ENCODE measurements around the gene RAB7A. TPM values are rescaled to one million over a fixed set of nuclear protein-coding genes. Genes with fewer than 3 reads are reported as not detected.

RAB7A gene
- total and polyA plus RNA-seq, 10 of the 15 experiments (the other 5 are each of a cell fraction or from before 2014, with no cell fraction given), result 40.3 to 212 (median 160) TPM

GRCh38 chr3:128808672-128809071 is 82.7 kb downstream of the RAB7A start:
- BruUV-seq (replicated peaks), result no TSS peak
- Histone ChIP-seq H3K4me1 (ENCODE audit: control insufficient read depth, insufficient read depth, low read length) (peaks cover 19% of the 10 kb centered on the region), H3K27me3 (replicated peaks in 1 of 2; ENCODE audit: control insufficient read depth in 2 of 2, insufficient read depth in 2 of 2, low read length in 1 of 2) (no peaks in the 10 kb centered on the region), H3K4me3 (no peak overlapping the region), H3K9ac (ENCODE audit: control insufficient read depth, insufficient read depth, low read length) (no peak overlapping the region), H3K79me2 (ENCODE audit: control insufficient read depth, insufficient read depth, low read length) (peaks cover 15% of the 10 kb centered on the region), H3K27ac (ENCODE audit: control insufficient read depth, insufficient read depth) (no peak overlapping the region), H4K20me1 (ENCODE audit: control insufficient read depth, insufficient read depth) (no peaks in the 10 kb centered on the region), H2AFZ (ENCODE audit: control insufficient read depth, low read depth, low read length) (no peak overlapping the region), H3K36me3 (ENCODE audit: control insufficient read depth in 2 of 2, insufficient read depth in 2 of 2, low read length in 1 of 2) (peaks cover 20 to 24% of the 10 kb centered on the region in 2 experiments), H3K4me2 (ENCODE audit: control insufficient read depth, insufficient read depth) (no peak overlapping the region), H3K9me3 (replicated peaks; ENCODE audit: control insufficient read depth, insufficient read depth, low read length) (no peaks in the 10 kb centered on the region)
- ATAC-seq (no peak), FAIRE-seq (no peak), DNase-seq (ENCODE audit: low read depth, low spot score) (no peak)
- ChIA-PET RAD21 (ENCODE audit: unreplicated experiment) (interaction anchor here (1.3 kb wide), 1 partner anchor 127 kb away, joined by 4 read pairs; no protein-coding TSS in a partner anchor), CTCF (no interaction called here), SMC1A (ENCODE audit: uncharacterized antibody, unreplicated experiment) (no interaction called here), POLR2A (interaction anchor here (0.5 kb wide), 1 partner anchor 60 kb away, joined by 3 read pairs; no protein-coding TSS in a partner anchor)
- intact Hi-C loops (cut with micrococcal nuclease; ENCODE audit: unreplicated experiment), result no loop called here
- no peak for TF ChIP-seq CBFB (IDR thresholded peaks at IDR 0.05; ENCODE audit: low read depth)
- no peak for TF ChIP-seq STAT1 (conservative IDR thresholded peaks at IDR 0.05)
- TF ChIP-seq ATF7 (IDR thresholded peaks at IDR 0.05; ENCODE audit: low read depth), result no peak
- TF ChIP-seq BHLHE40 (IDR thresholded peaks at IDR 0.05; ENCODE audit: borderline replicate concordance in 1 of 2, low read depth in 2 of 2, low read length in 1 of 2), result no peak
- TF ChIP-seq, protein P1, sequence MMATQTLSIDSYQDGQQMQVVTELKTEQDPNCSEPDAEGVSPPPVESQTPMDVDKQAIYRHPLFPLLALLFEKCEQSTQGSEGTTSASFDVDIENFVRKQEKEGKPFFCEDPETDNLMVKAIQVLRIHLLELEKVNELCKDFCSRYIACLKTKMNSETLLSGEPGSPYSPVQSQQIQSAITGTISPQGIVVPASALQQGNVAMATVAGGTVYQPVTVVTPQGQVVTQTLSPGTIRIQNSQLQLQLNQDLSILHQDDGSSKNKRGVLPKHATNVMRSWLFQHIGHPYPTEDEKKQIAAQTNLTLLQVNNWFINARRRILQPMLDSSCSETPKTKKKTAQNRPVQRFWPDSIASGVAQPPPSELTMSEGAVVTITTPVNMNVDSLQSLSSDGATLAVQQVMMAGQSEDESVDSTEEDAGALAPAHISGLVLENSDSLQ (IDR thresholded peaks at IDR 0.05), result no peak
- no peak for TF ChIP-seq CREB1 (IDR thresholded peaks at IDR 0.05; ENCODE audit: low read depth)
- no peak for TF ChIP-seq CEBPZ (IDR thresholded peaks at IDR 0.05; ENCODE audit: low read depth, low read length)
- no peak for TF ChIP-seq JUNB (IDR thresholded peaks at IDR 0.05)
- no peak for TF ChIP-seq FOXM1 (IDR thresholded peaks at IDR 0.05; ENCODE audit: low read depth, low read length)
- no peak for TF ChIP-seq ZZZ3 (IDR thresholded peaks at IDR 0.05; ENCODE audit: control insufficient read depth, insufficient read length, low read depth)
- TF ChIP-seq BRCA1 (IDR thresholded peaks at IDR 0.05; ENCODE audit: low read depth, low read length), result no peak
- no peak for TF ChIP-seq HCFC1 (IDR thresholded peaks at IDR 0.05; ENCODE audit: low read length)
- TF ChIP-seq ZSCAN29 (IDR thresholded peaks at IDR 0.05), result no peak
- TF ChIP-seq ZNF622 (IDR thresholded peaks at IDR 0.05), result no peak
- TF ChIP-seq TCF3 (IDR thresholded peaks at IDR 0.05; ENCODE audit: borderline replicate concordance, insufficient read depth, low read depth, low read length), result no peak
- TF ChIP-seq EED (IDR thresholded peaks at IDR 0.05; ENCODE audit: low read depth), result no peak
- no peak for TF ChIP-seq EGR1 (IDR thresholded peaks at IDR 0.05; ENCODE audit: borderline replicate concordance in 1 of 2, low read depth in 2 of 2, low read length in 2 of 2)
- no peak for TF ChIP-seq HDAC6 (IDR thresholded peaks at IDR 0.05; ENCODE audit: unreplicated experiment)
- in situ Hi-C loops (cut with MboI), result no loop called here
- 82% methylated on average over 3 of the region's 3 CpGs for WGBS (ENCODE audit: insufficient coverage, insufficient replicate concordance, low lambda C conversion rate, missing lambda C conversion rate)

Data from GM12878 (cell line).